SJSA1 (cell line): Measurements from ENCODE around the gene PAK4. TPM values are rescaled to one million over a fixed set of nuclear protein-coding genes. Genes with fewer than 3 reads are reported as not detected.

ENCODE experiments used
- DNase-seq, 2 experiments: peaks; one replicate each; pipeline ENCODE4 v3.0.0-alpha.2; 2015 to 2020; ENCODE audit warnings: low spot score in 2 of 2, low read depth in 1 of 2
- H3K27ac ChIP-seq: fragments of 250-450 bp; sonication (Bioruptor Pico); 2 replicates; pipeline ENCODE4 v1.5.1; 2020; ENCODE audit warnings: mild to moderate bottlenecking, moderate library complexity
- H3K27me3 ChIP-seq: fragments of 250-450 bp; sonication (Bioruptor Pico); replicated peaks from 2 replicates; pipeline ENCODE4 v1.5.1; 2020; ENCODE audit warnings: mild to moderate bottlenecking, moderate library complexity
- H3K36me3 ChIP-seq: fragments of 250-450 bp; sonication (Bioruptor Pico); 2 replicates; pipeline ENCODE4 v1.5.1; 2020; ENCODE audit warnings: mild to moderate bottlenecking
- H3K4me1 ChIP-seq: fragments of 250-450 bp; sonication (Bioruptor Pico); replicated peaks from 2 replicates; pipeline ENCODE4 v1.6.1; 2021; ENCODE audit warnings: mild to moderate bottlenecking
- H3K4me3 ChIP-seq: fragments of 250-450 bp; sonication (Bioruptor Pico); 2 replicates; pipeline ENCODE4 v1.5.1; 2020; ENCODE audit warnings: mild to moderate bottlenecking
- H3K9me3 ChIP-seq: fragments of 250-450 bp; sonication (Bioruptor Pico); replicated peaks from 2 replicates; pipeline ENCODE4 v1.5.1; 2020; ENCODE audit warnings: mild to moderate bottlenecking
- total RNA-seq: library from RNA; depleted of rRNA; stranded (reverse); fragments of >200 nt; shearing (Covaris generic); gene quantifications from 2 replicates; pipeline ENCODE4 v1.2.3, GENCODE V29; 2014

PAK4 gene
- total RNA-seq, 1 experiment from 2014 or later, result 7.2 TPM

DNA sequence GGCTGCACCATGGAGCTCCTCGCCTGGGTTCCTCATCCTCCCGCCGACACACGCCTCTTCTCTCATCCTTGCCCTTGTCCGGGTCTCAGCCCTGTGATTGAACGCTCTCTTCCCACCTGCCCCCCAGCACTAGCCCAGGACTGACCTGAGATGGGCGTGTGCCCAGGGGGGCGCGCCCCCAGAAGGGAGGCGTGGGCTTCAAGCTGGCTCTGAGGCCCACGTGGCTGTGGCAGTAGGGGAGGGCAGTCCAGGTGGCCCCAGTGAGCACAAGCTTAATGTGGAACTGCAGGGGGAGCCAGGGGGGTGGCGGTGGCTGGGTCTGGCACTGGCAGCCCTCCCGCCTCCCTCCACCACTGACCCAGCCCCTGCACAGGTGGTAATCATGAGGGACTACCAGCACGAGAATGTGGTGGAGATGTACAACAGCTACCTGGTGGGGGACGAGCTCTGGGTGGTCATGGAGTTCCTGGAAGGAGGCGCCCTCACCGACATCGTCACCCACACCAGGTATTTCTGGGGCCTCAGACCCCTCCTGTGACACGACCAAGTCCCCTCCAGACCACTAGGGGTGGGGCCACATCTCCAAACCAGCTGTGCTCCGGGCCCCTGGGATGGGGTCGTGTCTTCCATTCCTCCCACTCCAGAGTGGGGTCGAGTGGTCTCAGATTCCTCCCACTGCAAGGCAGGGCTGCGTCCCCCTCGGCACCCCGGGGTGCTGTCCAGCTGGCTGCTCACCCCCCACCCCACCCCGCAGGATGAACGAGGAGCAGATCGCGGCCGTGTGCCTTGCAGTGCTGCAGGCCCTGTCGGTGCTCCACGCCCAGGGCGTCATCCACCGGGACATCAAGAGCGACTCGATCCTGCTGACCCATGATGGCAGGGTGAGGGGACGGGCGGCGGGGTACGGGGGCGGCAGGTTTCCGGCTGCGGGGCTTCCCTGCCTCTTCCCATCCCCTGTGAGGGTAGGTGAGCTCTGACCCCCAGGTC is 49.3 kb downstream of the PAK4 start:
- no peaks in the 10 kb centered on the region for H3K27me3 ChIP-seq
- no peak overlapping the region for H3K4me3 ChIP-seq
- H3K27ac ChIP-seq, result no peak overlapping the region
- H3K4me1 ChIP-seq, result no peaks in the 10 kb centered on the region
- peaks cover 77% of the 10 kb centered on the region for H3K36me3 ChIP-seq
- DNase-seq, result no peak
- no peaks in the 10 kb centered on the region for H3K9me3 ChIP-seq

DNA sequence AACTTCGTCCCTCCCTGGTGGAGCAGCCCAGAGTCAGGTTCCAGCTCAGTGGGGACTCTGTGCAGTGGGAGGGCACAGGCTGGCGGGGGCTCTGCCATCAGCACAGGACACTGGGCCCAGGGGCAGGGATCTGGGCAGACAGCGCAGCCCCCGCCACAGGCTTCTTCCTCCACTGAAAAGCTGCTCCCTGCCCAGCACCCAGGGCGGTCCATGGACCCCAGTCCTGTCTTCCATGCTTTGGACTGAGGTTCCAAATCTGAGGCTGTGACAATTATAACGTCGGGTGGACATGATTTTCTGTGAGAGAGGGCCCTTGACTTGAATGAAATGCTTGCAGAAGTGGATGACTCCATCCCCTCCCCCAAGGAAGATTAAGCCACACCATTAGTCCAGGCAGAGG is 50.0 kb downstream of the PAK4 start:
- no peak for DNase-seq
- H3K27me3 ChIP-seq, result no peaks in the 10 kb centered on the region
- H3K4me3 ChIP-seq, result no peak overlapping the region
- no peaks in the 10 kb centered on the region for H3K9me3 ChIP-seq
- H3K36me3 ChIP-seq, result peaks cover 77% of the 10 kb centered on the region
- no peaks in the 10 kb centered on the region for H3K4me1 ChIP-seq
- H3K27ac ChIP-seq, result no peak overlapping the region

DNA sequence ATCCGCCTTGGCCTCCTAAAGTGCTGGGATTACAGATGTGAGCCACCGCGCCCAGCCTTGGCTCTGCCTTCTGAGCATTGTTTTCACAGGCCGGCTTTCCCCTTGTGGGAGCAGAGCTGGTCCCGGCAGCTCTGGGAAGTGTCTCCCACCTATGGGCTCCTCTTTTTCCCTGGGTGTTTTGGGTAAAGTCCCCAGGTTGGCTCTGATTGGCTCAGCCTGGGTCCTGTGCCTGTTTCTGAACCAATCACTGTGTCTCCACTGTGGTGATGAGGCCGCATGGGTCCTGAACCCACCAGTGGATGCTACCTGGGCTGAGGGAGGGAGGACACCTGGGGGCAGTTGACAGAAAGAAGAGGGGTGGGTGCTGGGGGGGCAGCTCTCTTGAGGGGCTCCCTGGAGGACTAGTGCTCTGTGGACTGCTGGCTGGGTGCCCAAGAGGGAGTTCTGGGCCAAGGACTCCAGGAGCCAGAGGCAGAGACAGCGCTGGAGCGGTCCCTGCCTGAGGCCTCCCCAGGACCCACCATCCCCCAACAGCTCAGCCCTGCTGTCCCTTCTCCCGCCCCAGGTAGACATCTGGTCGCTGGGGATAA is 51.6 kb downstream of the PAK4 start:
- no peak for DNase-seq
- Histone ChIP-seq H3K36me3 (peaks cover 66% of the 10 kb centered on the region), H3K4me1 (no peaks in the 10 kb centered on the region), H3K27me3 (no peaks in the 10 kb centered on the region), H3K4me3 (no peak overlapping the region), H3K27ac (no peak overlapping the region), H3K9me3 (no peaks in the 10 kb centered on the region)

DNA sequence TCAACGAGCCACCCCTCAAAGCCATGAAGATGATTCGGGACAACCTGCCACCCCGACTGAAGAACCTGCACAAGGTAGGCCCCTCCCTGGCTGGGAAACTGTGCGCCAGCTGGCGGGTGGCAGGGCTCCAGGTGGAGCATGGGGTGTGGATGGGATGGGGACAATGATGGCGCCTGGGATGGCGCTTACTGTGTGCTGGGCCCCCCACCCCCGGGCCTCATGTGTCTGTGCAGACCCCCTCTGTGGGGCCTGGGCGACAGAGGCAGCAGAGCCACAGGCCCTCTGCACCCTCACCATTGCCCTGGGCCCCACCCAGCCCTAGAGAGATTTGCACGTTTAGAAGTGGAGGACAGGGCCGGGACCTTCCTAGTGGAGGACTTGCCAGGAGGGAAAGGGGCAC is 52.1 kb downstream of the PAK4 start:
- Histone ChIP-seq H3K4me1 (no peaks in the 10 kb centered on the region), H3K9me3 (no peaks in the 10 kb centered on the region), H3K27ac (no peak overlapping the region), H3K27me3 (no peaks in the 10 kb centered on the region), H3K4me3 (no peak overlapping the region), H3K36me3 (peaks cover 60% of the 10 kb centered on the region)
- DNase-seq, result no peak

DNA sequence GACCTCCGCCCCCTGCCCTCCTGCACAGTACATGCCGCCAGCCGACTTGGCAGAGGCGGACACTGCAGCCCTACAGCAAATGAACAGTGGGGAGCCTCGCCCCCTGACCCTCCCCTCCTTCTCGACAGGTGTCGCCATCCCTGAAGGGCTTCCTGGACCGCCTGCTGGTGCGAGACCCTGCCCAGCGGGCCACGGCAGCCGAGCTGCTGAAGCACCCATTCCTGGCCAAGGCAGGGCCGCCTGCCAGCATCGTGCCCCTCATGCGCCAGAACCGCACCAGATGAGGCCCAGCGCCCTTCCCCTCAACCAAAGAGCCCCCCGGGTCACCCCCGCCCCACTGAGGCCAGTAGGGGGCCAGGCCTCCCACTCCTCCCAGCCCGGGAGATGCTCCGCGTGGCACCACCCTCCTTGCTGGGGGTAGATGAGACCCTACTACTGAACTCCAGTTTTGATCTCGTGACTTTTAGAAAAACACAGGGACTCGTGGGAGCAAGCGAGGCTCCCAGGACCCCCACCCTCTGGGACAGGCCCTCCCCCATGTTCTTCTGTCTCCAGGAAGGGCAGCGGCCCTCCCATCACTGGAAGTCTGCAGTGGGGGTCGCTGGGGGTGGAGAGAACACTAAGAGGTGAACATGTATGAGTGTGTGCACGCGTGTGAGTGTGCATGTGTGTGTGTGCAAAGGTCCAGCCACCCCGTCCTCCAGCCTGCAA is 52.9 kb downstream of the PAK4 start:
- DNase-seq, result no peak
- no peak overlapping the region for H3K4me3 ChIP-seq
- peaks cover 56% of the 10 kb centered on the region for H3K36me3 ChIP-seq
- H3K27me3 ChIP-seq, result no peaks in the 10 kb centered on the region
- no peaks in the 10 kb centered on the region for H3K9me3 ChIP-seq
- no peaks in the 10 kb centered on the region for H3K4me1 ChIP-seq
- no peak overlapping the region for H3K27ac ChIP-seq

DNA sequence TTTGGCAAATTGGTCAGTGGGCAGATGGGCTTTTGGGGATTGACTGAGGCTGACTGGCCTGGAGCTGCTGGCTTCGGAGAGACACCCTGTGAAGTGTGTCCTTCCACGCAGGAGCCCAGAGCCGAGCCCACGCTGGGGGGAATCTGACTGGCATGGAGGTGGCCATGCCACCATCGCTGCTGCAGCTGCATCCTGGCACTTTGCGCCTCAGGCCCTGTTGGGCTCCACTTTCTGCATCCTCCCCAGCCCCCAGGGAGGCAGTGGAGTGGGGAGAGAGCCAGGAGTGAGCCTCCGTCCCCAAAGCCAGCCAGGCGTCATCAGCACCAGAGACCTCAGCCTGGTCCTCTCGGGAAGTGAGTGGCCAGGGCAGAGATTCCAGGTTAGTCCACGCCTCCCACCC is 54.2 kb downstream of the PAK4 start:
- Histone ChIP-seq H3K4me1 (no peaks in the 10 kb centered on the region), H3K27me3 (no peaks in the 10 kb centered on the region), H3K27ac (no peak overlapping the region), H3K4me3 (no peak overlapping the region), H3K36me3 (peaks cover 46% of the 10 kb centered on the region), H3K9me3 (no peaks in the 10 kb centered on the region)
- DNase-seq, result no peak

DNA sequence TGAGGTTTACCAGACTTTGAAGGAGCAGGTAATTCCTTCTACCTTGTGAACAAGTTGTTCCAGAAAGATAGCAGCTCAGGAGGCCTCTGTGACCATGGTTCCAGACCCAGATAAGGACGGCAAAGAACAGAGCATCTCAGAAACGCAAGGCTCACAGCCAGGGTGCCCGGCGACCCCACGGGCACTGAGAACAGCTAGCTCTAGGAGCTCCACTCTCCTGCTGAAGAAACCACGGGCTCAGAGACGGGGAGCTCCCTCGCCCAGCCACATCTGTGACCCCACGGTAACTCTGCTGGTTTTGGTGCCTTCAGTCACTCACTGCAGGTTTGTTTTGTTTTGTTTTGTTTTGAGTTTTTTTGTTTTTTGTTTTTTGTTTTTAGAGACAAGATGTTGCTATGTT is 55.2 kb downstream of the PAK4 start:
- H3K27ac ChIP-seq, result no peak overlapping the region
- no peak for DNase-seq
- H3K27me3 ChIP-seq, result no peaks in the 10 kb centered on the region

DNA sequence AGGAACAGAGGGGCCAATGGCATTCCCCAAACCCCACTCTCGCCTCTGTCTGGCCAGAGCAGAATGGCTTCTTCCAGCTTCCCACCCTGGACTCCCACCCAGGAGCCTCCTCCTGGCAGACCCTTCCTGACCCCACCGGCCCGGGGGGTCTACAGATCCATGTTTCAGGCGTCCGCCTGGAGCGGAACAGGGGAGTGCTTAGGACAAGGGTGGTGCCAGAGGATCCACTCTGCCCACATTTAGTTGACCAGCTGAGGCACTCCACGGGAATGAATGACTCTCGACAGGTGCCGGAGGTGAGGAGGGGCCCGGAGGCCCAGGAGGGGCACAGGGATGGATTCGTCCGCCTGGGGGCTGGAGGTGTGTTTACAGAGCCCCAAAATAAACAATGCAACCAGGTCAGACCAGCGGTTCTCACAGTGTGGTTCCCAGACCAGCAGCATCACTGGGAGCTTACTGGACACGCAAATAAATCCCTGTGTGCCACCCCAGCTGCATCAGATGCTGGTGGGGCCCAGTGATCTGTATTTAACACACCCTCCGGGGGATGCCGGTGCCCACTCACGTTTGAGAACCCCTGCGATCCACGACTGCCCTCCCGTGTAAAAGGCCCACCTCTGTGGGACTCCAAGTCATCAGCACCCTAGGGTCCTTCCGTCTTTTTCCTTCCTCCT is 56.1 kb downstream of the PAK4 start:
- no peak overlapping the region for H3K27ac ChIP-seq
- no peak overlapping the region for H3K4me3 ChIP-seq
- no peaks in the 10 kb centered on the region for H3K4me1 ChIP-seq
- H3K9me3 ChIP-seq, result no peaks in the 10 kb centered on the region
- no peak for DNase-seq
- H3K27me3 ChIP-seq, result no peaks in the 10 kb centered on the region
- H3K36me3 ChIP-seq, result peaks cover 31% of the 10 kb centered on the region

More for the DNA sequence above, 55.2 kb downstream of the PAK4 start:
- Histone ChIP-seq H3K4me3 (no peak overlapping the region), H3K9me3 (no peaks in the 10 kb centered on the region), H3K36me3 (peaks cover 39% of the 10 kb centered on the region), H3K4me1 (no peaks in the 10 kb centered on the region)

DNA sequence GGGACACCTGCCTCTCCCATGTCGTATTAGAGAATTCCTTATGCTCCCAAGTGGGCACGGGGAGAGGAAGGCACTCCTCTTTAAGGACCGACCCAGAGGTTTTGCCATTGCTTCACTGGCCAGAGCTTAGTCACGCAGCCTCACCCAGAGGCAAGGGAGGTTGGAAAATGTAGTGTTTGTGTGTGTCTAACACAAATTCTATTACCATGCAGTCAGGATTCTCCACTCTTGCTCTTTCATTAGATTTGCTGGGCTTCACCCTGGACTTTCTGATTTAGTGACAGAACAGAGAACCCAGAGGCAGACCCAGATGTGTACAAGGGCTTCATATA is 56.6 kb downstream of the PAK4 start:
- Histone ChIP-seq H3K27ac (no peak overlapping the region), H3K9me3 (no peaks in the 10 kb centered on the region), H3K4me3 (no peak overlapping the region), H3K36me3 (peaks cover 26% of the 10 kb centered on the region), H3K4me1 (no peaks in the 10 kb centered on the region; the same call in 1 of the 2 replicates), H3K27me3 (no peaks in the 10 kb centered on the region)
- no peak for DNase-seq

DNA sequence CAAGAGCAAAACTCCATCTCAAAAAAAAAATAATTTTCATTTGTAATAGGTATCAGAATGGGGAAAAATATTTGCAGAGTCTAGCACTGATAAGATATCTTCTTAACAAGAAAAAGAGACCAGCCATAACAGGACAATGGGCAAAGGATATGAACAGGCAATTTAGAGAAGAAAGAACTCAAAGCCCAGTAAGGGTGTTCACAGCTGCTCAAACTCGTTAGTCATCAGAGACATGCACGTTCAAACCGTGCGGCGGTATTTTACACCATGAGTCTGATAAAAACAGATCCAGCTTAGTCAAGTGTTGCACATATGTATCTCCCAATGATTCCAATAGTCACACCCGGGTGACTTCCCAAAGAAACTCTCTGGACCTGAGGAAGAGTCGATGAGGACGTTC is 57.5 kb downstream of the PAK4 start:
- H3K4me1 ChIP-seq, result no peaks in the 10 kb centered on the region; the same call in 1 of the 2 replicates
- H3K27ac ChIP-seq, result no peak overlapping the region
- no peak for DNase-seq
- peaks cover 16% of the 10 kb centered on the region for H3K36me3 ChIP-seq
- H3K9me3 ChIP-seq, result no peaks in the 10 kb centered on the region
- H3K4me3 ChIP-seq, result no peak overlapping the region
- no peaks in the 10 kb centered on the region for H3K27me3 ChIP-seq

DNA sequence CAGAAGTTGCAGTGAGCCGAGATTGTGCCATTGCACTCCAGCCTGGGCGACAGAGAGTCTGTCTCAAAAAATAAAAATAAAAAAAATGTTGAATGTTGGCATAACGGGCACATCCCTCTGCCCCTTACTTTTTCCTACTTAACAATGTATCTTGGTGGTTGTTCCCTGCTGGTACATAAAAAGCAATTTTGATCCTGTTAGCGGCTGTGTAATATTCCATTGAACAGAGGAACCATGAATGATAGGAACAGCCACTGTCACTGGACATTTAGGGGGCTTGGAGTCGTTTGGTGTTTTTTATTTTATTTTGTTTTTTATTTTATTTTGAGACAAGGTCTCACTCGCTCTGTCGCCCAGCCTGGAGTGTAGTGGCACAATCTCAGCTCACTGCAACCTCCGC is 60.8 kb downstream of the PAK4 start:
- H3K4me1 ChIP-seq, result no peaks in the 10 kb centered on the region; the same call in 1 of the 2 replicates
- H3K27me3 ChIP-seq, result peaks cover 6% of the 10 kb centered on the region; the same call in 1 of the 2 replicates
- H3K36me3 ChIP-seq, result no peaks in the 10 kb centered on the region
- no peaks in the 10 kb centered on the region for H3K9me3 ChIP-seq
- H3K4me3 ChIP-seq, result no peak overlapping the region
- H3K27ac ChIP-seq, result no peak overlapping the region
- no peak for DNase-seq

DNA sequence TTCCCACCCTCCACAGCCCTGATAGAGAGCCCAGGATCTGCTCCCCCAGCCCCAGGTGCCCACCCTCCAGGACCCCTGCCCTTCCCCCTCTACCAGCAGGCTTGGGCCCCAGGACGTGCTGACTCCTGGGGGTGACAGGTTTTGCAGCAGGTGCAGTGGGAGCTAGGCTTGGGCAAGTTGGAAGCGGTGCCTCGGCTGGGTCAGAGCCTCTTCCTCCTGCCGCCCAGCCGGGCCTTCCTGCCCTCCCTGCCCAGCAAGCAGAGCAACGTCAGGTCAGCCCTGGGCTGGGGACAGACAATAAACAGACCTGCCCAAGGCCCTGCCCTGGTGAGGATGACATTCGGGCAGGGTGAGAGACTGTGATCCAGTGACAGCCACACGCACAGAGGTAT is 62.0 kb downstream of the PAK4 start:
- H3K9me3 ChIP-seq, result no peaks in the 10 kb centered on the region

DNA sequence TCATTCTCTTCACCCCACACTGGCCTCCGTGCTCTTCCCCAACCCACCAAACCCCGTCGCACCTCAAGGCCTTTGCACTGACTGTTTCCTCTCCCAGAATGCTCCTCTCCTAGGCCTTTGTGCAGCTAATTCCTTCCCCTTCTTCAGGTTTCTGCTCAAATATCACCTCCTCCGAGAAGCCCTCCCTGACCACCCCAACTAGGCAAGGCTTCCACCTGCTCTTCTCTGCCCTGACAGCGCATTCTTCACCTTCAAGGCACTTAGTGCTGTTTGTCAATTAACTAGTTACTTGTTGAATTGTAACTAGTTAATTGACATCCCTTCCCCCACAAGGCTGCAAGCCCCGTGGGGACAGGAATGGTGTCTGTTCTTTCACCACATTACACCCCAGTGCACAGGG is 63.4 kb downstream of the PAK4 start:
- H3K4me3 ChIP-seq, result no peak overlapping the region
- H3K27me3 ChIP-seq, result peaks cover 10% of the 10 kb centered on the region; the same call in 1 of the 2 replicates
- no peaks in the 10 kb centered on the region for H3K36me3 ChIP-seq
- H3K27ac ChIP-seq, result no peak overlapping the region
- DNase-seq, result no peak
- H3K9me3 ChIP-seq, result no peaks in the 10 kb centered on the region
- H3K4me1 ChIP-seq, result no peaks in the 10 kb centered on the region; the same call in 1 of the 2 replicates

More for the DNA sequence above, 62.0 kb downstream of the PAK4 start:
- Histone ChIP-seq H3K36me3 (no peaks in the 10 kb centered on the region), H3K27ac (no peak overlapping the region), H3K4me3 (no peak overlapping the region), H3K4me1 (no peaks in the 10 kb centered on the region; the same call in 1 of the 2 replicates), H3K27me3 (peaks cover 6% of the 10 kb centered on the region; the same call in 1 of the 2 replicates)
- DNase-seq, result no peak
